Spleen (tissue), 7 donors: ENCODE measurements around the gene YAP1.

Experiments
- POLR2A ChIP-seq, 3 donors: fragments of 450-650 bp; IDR thresholded peaks; one replicate each; pipeline ENCODE4 v1.5.1; 2017; ENCODE audit warnings: antibody characterized with exemption in 3 of 3, mild to moderate bottlenecking in 1 of 3
- POLR2AphosphoS5 ChIP-seq, 3 donors: sonication (generic); formaldehyde crosslinking; IDR thresholded peaks; one replicate each; pipeline ENCODE4 v1.5.1; 2017; ENCODE audit warnings: antibody characterized with exemption in 3 of 3
- TF ChIP-seq, protein P1 (sequence below), 11 experiments: fragments of 200-600 bp in 7 of 11; fragments of 450-650 bp in 4 of 11; sonication (generic) in 4 of 11; IDR thresholded peaks in 8 of 11; conservative IDR thresholded peaks in 3 of 11; 1 replicate in 7 of 11; 2 replicates in 4 of 11; pipeline versions ENCODE4 v1.4.0 to v1.8.0; 2016 to 2021; ENCODE audit warnings: antibody characterized with exemption in 11 of 11, inconsistent platforms in 4 of 11, mild to moderate bottlenecking in 1 of 11
- donor health status: DM: no; HTN: no; CAD: no; lungs with moderate emphysema.
- donor health status: DM: no; HTN: no; CAD: no.
- donor health status: DM: no; HTN: no; CAD: no.

DNA sequence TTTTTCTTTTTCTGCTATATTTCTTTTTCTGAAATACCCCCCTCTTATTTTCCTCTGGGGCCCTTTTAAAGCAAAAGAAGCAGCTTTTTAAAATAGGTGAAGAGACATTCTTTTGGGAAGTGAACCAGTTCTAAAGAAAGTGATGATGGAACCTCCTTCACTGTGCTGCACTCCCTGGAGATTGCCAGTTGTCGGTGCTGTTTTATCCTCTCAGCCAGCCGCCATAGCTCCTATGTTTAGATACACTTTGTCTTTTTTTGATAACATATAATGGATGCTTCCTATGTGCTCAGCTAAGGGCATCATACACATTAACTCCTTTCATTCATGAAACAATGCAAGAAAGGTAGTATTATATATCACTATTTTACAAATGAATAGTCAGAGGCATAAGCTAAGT lies 49.0 kb upstream of the YAP1 start:
- TF ChIP-seq, protein P1, sequence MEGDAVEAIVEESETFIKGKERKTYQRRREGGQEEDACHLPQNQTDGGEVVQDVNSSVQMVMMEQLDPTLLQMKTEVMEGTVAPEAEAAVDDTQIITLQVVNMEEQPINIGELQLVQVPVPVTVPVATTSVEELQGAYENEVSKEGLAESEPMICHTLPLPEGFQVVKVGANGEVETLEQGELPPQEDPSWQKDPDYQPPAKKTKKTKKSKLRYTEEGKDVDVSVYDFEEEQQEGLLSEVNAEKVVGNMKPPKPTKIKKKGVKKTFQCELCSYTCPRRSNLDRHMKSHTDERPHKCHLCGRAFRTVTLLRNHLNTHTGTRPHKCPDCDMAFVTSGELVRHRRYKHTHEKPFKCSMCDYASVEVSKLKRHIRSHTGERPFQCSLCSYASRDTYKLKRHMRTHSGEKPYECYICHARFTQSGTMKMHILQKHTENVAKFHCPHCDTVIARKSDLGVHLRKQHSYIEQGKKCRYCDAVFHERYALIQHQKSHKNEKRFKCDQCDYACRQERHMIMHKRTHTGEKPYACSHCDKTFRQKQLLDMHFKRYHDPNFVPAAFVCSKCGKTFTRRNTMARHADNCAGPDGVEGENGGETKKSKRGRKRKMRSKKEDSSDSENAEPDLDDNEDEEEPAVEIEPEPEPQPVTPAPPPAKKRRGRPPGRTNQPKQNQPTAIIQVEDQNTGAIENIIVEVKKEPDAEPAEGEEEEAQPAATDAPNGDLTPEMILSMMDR (IDR thresholded peaks at IDR 0.05 in 8 of 11, conservative IDR thresholded peaks at IDR 0.05 in 3 of 11) = no peak
- TF ChIP-seq POLR2A (IDR thresholded peaks at IDR 0.05) (no peak), POLR2AphosphoS5 (IDR thresholded peaks at IDR 0.05) (no peak)
